A549 (cell line): Measurements from ENCODE around the gene UAP1. TPM values are rescaled to one million over a fixed set of nuclear protein-coding genes. Genes with fewer than 3 reads are reported as not detected.

Source experiments
- ATAC-seq, 2 experiments: fragments of 200-7000 bp in 1 of 2; fragments of >200 bp in 1 of 2; cut with Nextera tagmentation in 1 of 2; cut with Tn5 transposase in 1 of 2; 3 replicates each; pipeline versions ENCODE4 v1.8.0 to v1.9.1; 2018 to 2020; ENCODE audit warnings: mild to moderate bottlenecking in 1 of 2, moderate library complexity in 1 of 2
- CTCF ChIA-PET: fragments of 300-600 bp; sonication (Branson Sonifier 250); formaldehyde crosslinking; extraction: SDS; loops from one replicate; lab custom pipeline; 2021; ENCODE audit warnings: antibody characterized with exemption, inconsistent platforms; lab: Yijun Ruan, JAX
- POLR2A ChIA-PET: fragments of 350-600 bp; formaldehyde crosslinking; extraction: SDS; loops from one replicate; lab custom pipeline; 2021; ENCODE audit warnings: antibody characterized with exemption, inconsistent platforms; lab: Yijun Ruan, JAX
- DNase-seq, 2 experiments: peaks; one replicate each; pipeline versions ENCODE4 v3.0.0 to v3.0.0-alpha.2; 2011 to 2016; ENCODE audit warnings: low read depth in 1 of 2, low spot score in 1 of 2
- FAIRE-seq: peaks from 2 replicates; lab custom pipeline; 2011; peaks lifted over from hg19 to GRCh38; lab: Jason Lieb, UNC
- H3K27ac ChIP-seq, 2 experiments: fragments of >200 bp; sonication (Bioruptor Twin); formaldehyde crosslinking; 3 replicates each; pipeline ENCODE4 v1.5.1; 2016 to 2017
- H3K4me1 ChIP-seq: fragments of >200 bp; sonication (Bioruptor Twin); formaldehyde crosslinking; 3 replicates; pipeline ENCODE4 v1.6.1; 2016
- H3K4me2 ChIP-seq: fragments of >200 bp; sonication (Bioruptor Twin); formaldehyde crosslinking; 3 replicates; pipeline ENCODE4 v1.6.1; 2016
- H3K4me3 ChIP-seq: fragments of >200 bp; sonication (Bioruptor Twin); formaldehyde crosslinking; 3 replicates; pipeline ENCODE4 v1.5.1; 2016
- H3K9me3 ChIP-seq: fragments of >200 bp; sonication (Bioruptor Twin); formaldehyde crosslinking; 3 replicates; pipeline ENCODE4 v1.6.1; 2016
- BCL3 ChIP-seq: fragments of >200 bp; sonication (Bioruptor Twin); formaldehyde crosslinking; IDR thresholded peaks from 3 replicates; pipeline ENCODE4 v1.6.1; 2016
- CBX2 ChIP-seq: fragments of 200-600 bp; sonication (generic); IDR thresholded peaks from 2 replicates; pipeline ENCODE4 v1.6.1; 2016; ENCODE audit warnings: low read depth, mild to moderate bottlenecking, borderline replicate concordance
- CHD2 ChIP-seq: fragments of 150-350 bp; IDR thresholded peaks from 2 replicates; pipeline ENCODE4 v1.6.1; 2014; ENCODE audit warnings: low read length; ENCODE audit not compliant: partially characterized antibody
- CHD4 ChIP-seq: fragments of 200-600 bp; sonication (generic); IDR thresholded peaks from 2 replicates; pipeline ENCODE4 v1.6.1; 2016; ENCODE audit warnings: antibody characterized with exemption, mild to moderate bottlenecking, borderline replicate concordance
- CTCF ChIP-seq: fragments of >200 bp; sonication (Bioruptor Twin); formaldehyde crosslinking; IDR thresholded peaks from 3 replicates; pipeline ENCODE4 v1.5.1; 2016
- EHF ChIP-seq: fragments of 250-450 bp; sonication (Bioruptor Pico); IDR thresholded peaks from 2 replicates; pipeline ENCODE4 v1.5.0; 2020; ENCODE audit warnings: mild to moderate bottlenecking
- EHMT2 ChIP-seq: fragments of 200-600 bp; sonication (generic); IDR thresholded peaks from 2 replicates; pipeline ENCODE4 v1.6.1; 2016; ENCODE audit warnings: antibody characterized with exemption, low read depth, mild to moderate bottlenecking, moderate library complexity
- ESRRA ChIP-seq: fragments of 150-350 bp; IDR thresholded peaks from 2 replicates; pipeline ENCODE4 v1.6.1; 2014; ENCODE audit warnings: mild to moderate bottlenecking, low read length, borderline replicate concordance
- FOSB ChIP-seq: fragments of 250-450 bp; sonication (Bioruptor Pico); IDR thresholded peaks from 2 replicates; pipeline ENCODE4 v1.5.0; 2020; ENCODE audit warnings: mild to moderate bottlenecking, moderate library complexity
- GATA3 ChIP-seq: IDR thresholded peaks from 2 replicates; pipeline ENCODE4 v1.6.1; 2012; ENCODE audit warnings: borderline replicate concordance
- HOXA7 ChIP-seq: fragments of 250-450 bp; sonication (Bioruptor Pico); IDR thresholded peaks from 2 replicates; pipeline ENCODE4 v1.5.0; 2020; ENCODE audit warnings: mild to moderate bottlenecking, moderate library complexity
- HOXB5 ChIP-seq: fragments of 250-450 bp; sonication (Bioruptor Pico); IDR thresholded peaks from 2 replicates; pipeline ENCODE4 v1.5.0; 2020; ENCODE audit warnings: mild to moderate bottlenecking, moderate library complexity
- JUNB ChIP-seq: fragments of >200 bp; sonication (Bioruptor Twin); formaldehyde crosslinking; IDR thresholded peaks from 2 replicates; pipeline ENCODE4 v1.6.1; 2016
- MAFK ChIP-seq: fragments of 450-650 bp; IDR thresholded peaks from 2 replicates; pipeline ENCODE4 v1.6.1; 2014; ENCODE audit not compliant: partially characterized antibody
- MAX ChIP-seq: IDR thresholded peaks from 2 replicates; pipeline ENCODE4 v1.6.1; 2012
- MAZ ChIP-seq: fragments of 150-350 bp; IDR thresholded peaks from 2 replicates; pipeline ENCODE4 v1.6.1; 2014; ENCODE audit warnings: antibody characterized with exemption, low read depth, low read length, borderline replicate concordance
- NPAS2 ChIP-seq: fragments of 250-450 bp; sonication (Bioruptor Pico); IDR thresholded peaks from 2 replicates; pipeline ENCODE4 v1.8.0; 2022; ENCODE audit warnings: mild to moderate bottlenecking, moderate library complexity, borderline replicate concordance
- NR3C1 ChIP-seq: fragments of >200 bp; sonication (Bioruptor Twin); formaldehyde crosslinking; IDR thresholded peaks from 3 replicates; pipeline ENCODE4 v1.6.1; 2017
- SMC3 ChIP-seq: fragments of >200 bp; sonication (Bioruptor Twin); formaldehyde crosslinking; IDR thresholded peaks from 3 replicates; pipeline ENCODE4 v1.6.1; 2018; ENCODE audit warnings: inconsistent platforms
- SREBF2 ChIP-seq: fragments of 450-650 bp; IDR thresholded peaks from 2 replicates; pipeline ENCODE4 v1.6.1; 2014; ENCODE audit warnings: mild to moderate bottlenecking, moderate library complexity
- TFCP2L1 ChIP-seq: fragments of 250-450 bp; sonication (Bioruptor Pico); IDR thresholded peaks from 2 replicates; pipeline ENCODE4 v1.5.0; 2021; ENCODE audit warnings: mild to moderate bottlenecking
- ZFP36 ChIP-seq: fragments of 450-650 bp; IDR thresholded peaks from 2 replicates; pipeline ENCODE4 v1.6.1; 2014; ENCODE audit warnings: borderline replicate concordance; ENCODE audit not compliant: partially characterized antibody
- ZSCAN20 ChIP-seq: fragments of 250-450 bp; sonication (Bioruptor Pico); IDR thresholded peaks from 2 replicates; pipeline ENCODE4 v1.8.0; 2022; ENCODE audit warnings: mild to moderate bottlenecking, moderate library complexity
- WGBS: methylation state at CpG from one replicate; pipeline ENCODE4 v1.1.6; 2017; ENCODE audit errors: missing lambda C conversion rate; 5-methylcytosine and 5-hydroxymethylcytosine counted together
- polyA plus RNA-seq, 4 experiments: library from polyadenylated mRNA; depleted of rRNA in 3 of 4; stranded (reverse); fragments of >200 nt; fragmentation: RNase III in 1 of 4; extraction: RNeasy Plus Mini Kit Qiagen cat#74134 plus additional on column Dnase treatment in 1 of 4; gene quantifications; 2 replicates in 3 of 4; 3 replicates in 1 of 4; pipeline ENCODE4 v1.2.3, GENCODE V29; 2011 to 2017
- TF ChIP-seq, protein P1 (sequence below): fragments of >200 bp; sonication (Bioruptor Twin); formaldehyde crosslinking; IDR thresholded peaks from 2 replicates; pipeline ENCODE4 v1.6.1; 2016
- TF ChIP-seq, protein P2 (sequence below): fragments of 450-650 bp; IDR thresholded peaks from 2 replicates; pipeline ENCODE4 v1.6.1; 2014; ENCODE audit warnings: antibody characterized with exemption
- TF ChIP-seq, protein P3 (sequence below): IDR thresholded peaks from 2 replicates; pipeline ENCODE4 v1.6.1; 2012; ENCODE audit warnings: low read depth, borderline replicate concordance

The UAP1 gene
- polyA plus RNA-seq, 2 of the 4 experiments (the other 2 are of a cell fraction) = 19.8 to 25.3 TPM

- POLR2A ChIA-PET = no interaction called here
- WGBS = 89% methylated on average over 2 of the region's 2 CpGs
Observed at GRCh38 chr1:162590686-162591085, 29.2 kb downstream of the UAP1 start.

DNA sequence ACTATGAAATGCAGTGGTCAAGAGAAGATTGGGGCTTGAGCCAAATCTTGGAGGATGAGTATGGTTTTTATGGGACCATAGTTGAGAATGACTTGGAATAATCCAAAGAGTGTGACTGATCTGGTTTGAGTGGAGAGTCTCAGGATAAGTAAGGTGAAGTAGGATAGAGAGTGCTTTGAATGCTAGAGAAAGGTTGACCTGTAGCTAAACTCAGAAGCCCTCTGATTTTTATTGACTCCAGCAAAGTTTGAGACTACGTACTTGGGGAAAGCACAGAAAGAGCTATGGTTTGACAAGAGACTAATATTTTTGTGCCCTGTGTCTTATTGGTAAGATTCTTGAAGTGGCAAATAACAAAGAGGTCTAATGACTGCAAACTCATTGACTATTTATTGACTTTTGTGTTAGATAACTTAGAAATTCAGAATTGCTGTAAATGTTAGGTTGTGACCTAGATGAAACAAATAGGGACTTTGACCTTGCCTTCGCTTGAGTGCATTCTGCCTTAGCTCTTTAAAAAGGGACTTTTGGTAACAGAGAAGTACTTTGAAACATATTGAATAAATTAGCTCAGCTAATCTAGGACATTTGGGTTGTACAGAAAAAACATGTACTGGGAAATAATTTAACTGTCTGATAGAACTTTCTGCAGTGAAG lies 35.1 kb downstream of the UAP1 start:
- no peak for TF ChIP-seq NR3C1
- no peak for TF ChIP-seq CBX2
- no peak for TF ChIP-seq CHD2
- TF ChIP-seq TFCP2L1 (CRISPR knock-in tag) = no peak
- TF ChIP-seq SREBF2 = no peak
- no peak for TF ChIP-seq JUNB
- TF ChIP-seq EHMT2 = no peak
- TF ChIP-seq GATA3 = no peak
- TF ChIP-seq NPAS2 (CRISPR knock-in tag) = no peak
- TF ChIP-seq FOSB (CRISPR knock-in tag) = no peak
- TF ChIP-seq BCL3 = no peak
- TF ChIP-seq ESRRA = no peak
- no peak for TF ChIP-seq MAX
- FAIRE-seq (no peak), ATAC-seq (no peak), DNase-seq (no peak)
- WGBS = 89% methylated on average over 2 of the region's 2 CpGs
- no peaks in the 10 kb centered on the region for H3K4me1 ChIP-seq
- no peak overlapping the region for H3K27ac ChIP-seq
- no peak overlapping the region for H3K4me3 ChIP-seq
- H3K4me2 ChIP-seq = no peak overlapping the region
- ChIA-PET POLR2A (no interaction called here), CTCF (interaction anchor here (1.4 kb wide), 1 partner anchor 17 kb away, joined by 5 read pairs; no protein-coding TSS in a partner anchor)
- no peaks in the 10 kb centered on the region for H3K9me3 ChIP-seq

More at GRCh38 chr1:162590686-162591085, 29.2 kb downstream of the UAP1 start:
- no peak for TF ChIP-seq SREBF2
- TF ChIP-seq SMC3 = no peak
- TF ChIP-seq ZFP36 = no peak
- no peak for TF ChIP-seq ZSCAN20 (CRISPR knock-in tag)
- TF ChIP-seq CHD2 = no peak
- TF ChIP-seq CHD4 = no peak
- TF ChIP-seq, protein P1, sequence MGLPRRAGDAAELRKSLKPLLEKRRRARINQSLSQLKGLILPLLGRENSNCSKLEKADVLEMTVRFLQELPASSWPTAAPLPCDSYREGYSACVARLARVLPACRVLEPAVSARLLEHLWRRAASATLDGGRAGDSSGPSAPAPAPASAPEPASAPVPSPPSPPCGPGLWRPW = no peak
- TF ChIP-seq MAZ = no peak
- TF ChIP-seq JUNB = no peak
- TF ChIP-seq, protein P2, sequence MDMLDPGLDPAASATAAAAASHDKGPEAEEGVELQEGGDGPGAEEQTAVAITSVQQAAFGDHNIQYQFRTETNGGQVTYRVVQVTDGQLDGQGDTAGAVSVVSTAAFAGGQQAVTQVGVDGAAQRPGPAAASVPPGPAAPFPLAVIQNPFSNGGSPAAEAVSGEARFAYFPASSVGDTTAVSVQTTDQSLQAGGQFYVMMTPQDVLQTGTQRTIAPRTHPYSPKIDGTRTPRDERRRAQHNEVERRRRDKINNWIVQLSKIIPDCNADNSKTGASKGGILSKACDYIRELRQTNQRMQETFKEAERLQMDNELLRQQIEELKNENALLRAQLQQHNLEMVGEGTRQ = no peak
- TF ChIP-seq, protein P3, sequence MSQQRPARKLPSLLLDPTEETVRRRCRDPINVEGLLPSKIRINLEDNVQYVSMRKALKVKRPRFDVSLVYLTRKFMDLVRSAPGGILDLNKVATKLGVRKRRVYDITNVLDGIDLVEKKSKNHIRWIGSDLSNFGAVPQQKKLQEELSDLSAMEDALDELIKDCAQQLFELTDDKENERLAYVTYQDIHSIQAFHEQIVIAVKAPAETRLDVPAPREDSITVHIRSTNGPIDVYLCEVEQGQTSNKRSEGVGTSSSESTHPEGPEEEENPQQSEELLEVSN = no peak
- TF ChIP-seq BCL3 = no peak
- TF ChIP-seq HOXB5 = no peak
- no peak for TF ChIP-seq EHF
- no peak for TF ChIP-seq MAFK
- no peak for TF ChIP-seq HOXA7 (CRISPR knock-in tag)
- no peak for TF ChIP-seq CTCF
- TF ChIP-seq GATA3 = no peak
- Histone ChIP-seq H3K4me1 (no peaks in the 10 kb centered on the region), H3K27ac (no peak overlapping the region), H3K4me2 (no peak overlapping the region), H3K9me3 (no peaks in the 10 kb centered on the region), H3K4me3 (no peak overlapping the region)
- FAIRE-seq (no peak), DNase-seq (no peak), ATAC-seq (no peak)
- CTCF ChIA-PET = interaction anchor here (2.4 kb wide), 1 partner anchor 23 kb away, joined by 7 read pairs; no protein-coding TSS in a partner anchor
